Osteoblast (primary cell): ENCODE data around the gene CASP5. TPM values are rescaled to one million over a fixed set of nuclear protein-coding genes. Genes with fewer than 3 reads are reported as not detected.

Source experiments
- DNase-seq: peaks from one replicate; pipeline ENCODE4 v3.0.0; 2011; ENCODE audit warnings: low spot score, mixed read lengths; ENCODE audit not compliant: insufficient read length; ENCODE audit errors: missing footprints
- H2AFZ ChIP-seq: 2 replicates; pipeline ENCODE4 v1.6.0; 2011; ENCODE audit warnings: mild to moderate bottlenecking, low read length
- H3K27ac ChIP-seq: 2 replicates; pipeline ENCODE4 v1.5.1; 2011; ENCODE audit warnings: mild to moderate bottlenecking, low read depth, low read length, moderate library complexity
- H3K27me3 ChIP-seq: 2 replicates; pipeline ENCODE4 v1.6.0; 2012; ENCODE audit warnings: mild to moderate bottlenecking, control low read depth, inconsistent platforms, low read length, moderate library complexity; ENCODE audit not compliant: insufficient read depth
- H3K36me3 ChIP-seq: 2 replicates; pipeline ENCODE4 v1.5.1; 2011; ENCODE audit warnings: mild to moderate bottlenecking, low read length, control low read depth, moderate library complexity; ENCODE audit not compliant: insufficient read depth
- H3K4me1 ChIP-seq: 2 replicates; pipeline ENCODE4 v1.5.1; 2011; ENCODE audit warnings: mild to moderate bottlenecking, low read length, control low read depth, moderate library complexity; ENCODE audit not compliant: insufficient read depth
- H3K4me2 ChIP-seq: 2 replicates; pipeline ENCODE4 v1.6.0; 2011; ENCODE audit warnings: mild to moderate bottlenecking, low read length; ENCODE audit not compliant: insufficient read depth
- H3K4me3 ChIP-seq: fragments of 200-600 bp; sonication (generic); 3 replicates; pipeline ENCODE4 v1.5.1; 2012; ENCODE audit warnings: mild to moderate bottlenecking, low read length, inconsistent platforms; ENCODE audit not compliant: insufficient read depth
- H3K79me2 ChIP-seq: 2 replicates; pipeline ENCODE4 v1.6.0; 2012; ENCODE audit warnings: mild to moderate bottlenecking, low read length, control low read depth, inconsistent platforms; ENCODE audit not compliant: insufficient read depth
- H3K9me3 ChIP-seq: 2 replicates; pipeline ENCODE4 v1.5.1; 2011; ENCODE audit warnings: low read depth, low read length, control low read depth
- H4K20me1 ChIP-seq: 2 replicates; pipeline ENCODE4 v1.6.0; 2012; ENCODE audit warnings: mild to moderate bottlenecking, low read length, control low read depth; ENCODE audit not compliant: insufficient read depth
- CTCF ChIP-seq: IDR thresholded peaks from 2 replicates; pipeline ENCODE4 v1.5.1; 2011; ENCODE audit warnings: mild to moderate bottlenecking, low read depth, low read length, moderate library complexity; ENCODE audit errors: extremely low read depth
- total RNA-seq: library from RNA; depleted of rRNA; stranded (reverse); fragments of >200 nt; gene quantifications from 2 replicates; pipeline ENCODE4 v1.2.3, GENCODE V29; 2012

Gene CASP5
- total RNA-seq, 1 donor: 0.36 TPM

DNA sequence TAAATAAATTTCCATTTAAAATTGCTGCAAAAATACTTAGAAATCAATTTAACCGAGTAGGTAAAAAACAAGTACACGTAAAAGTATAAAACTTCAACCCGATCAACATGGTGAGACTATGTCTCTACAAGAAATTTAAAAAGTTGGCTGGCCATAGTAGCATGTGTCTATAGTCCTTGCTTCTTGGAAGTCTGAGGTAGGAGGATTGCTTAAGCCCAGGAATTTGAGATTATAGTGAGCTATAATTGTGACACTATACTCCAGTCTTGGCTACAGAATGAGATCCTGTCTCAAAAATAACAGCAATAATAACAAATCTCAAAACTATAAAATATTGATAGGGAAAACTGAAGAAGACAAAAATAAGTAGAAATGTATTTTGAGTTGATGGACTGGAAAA, 65.7 kb downstream of the CASP5 start:
- Histone ChIP-seq H4K20me1 (no peaks in the 10 kb centered on the region), H3K36me3 (peaks cover 23% of the 10 kb centered on the region), H3K4me1 (no peaks in the 10 kb centered on the region), H3K9me3 (no peaks in the 10 kb centered on the region), H3K4me2 (no peak overlapping the region), H3K27ac (no peak overlapping the region), H3K79me2 (peaks cover 50% of the 10 kb centered on the region), H3K4me3 (no peak overlapping the region), H2AFZ (no peak overlapping the region), H3K27me3 (no peaks in the 10 kb centered on the region)
- no peak for DNase-seq
- no peak for TF ChIP-seq CTCF

DNA sequence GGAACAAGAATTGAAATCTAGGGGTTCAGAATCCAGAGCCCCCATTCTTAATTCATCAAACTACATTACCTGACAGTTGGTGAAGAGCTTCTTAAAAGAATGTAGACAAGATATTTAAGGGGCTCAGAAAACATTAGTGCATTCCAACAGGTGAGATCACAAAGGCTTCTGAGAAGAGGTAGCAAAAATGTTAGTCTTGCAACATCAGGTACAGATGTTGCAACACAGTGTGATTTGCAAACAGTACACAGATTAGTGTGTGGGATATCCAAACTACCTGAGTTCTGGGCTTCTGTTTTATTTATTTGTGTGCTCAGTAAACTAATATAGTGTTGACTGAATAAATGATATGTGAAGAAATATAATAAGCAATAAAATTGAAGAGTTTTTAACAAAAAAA, 66.4 kb downstream of the CASP5 start:
- H3K27me3 ChIP-seq: no peaks in the 10 kb centered on the region
- DNase-seq: no peak
- H3K36me3 ChIP-seq: peaks cover 24% of the 10 kb centered on the region
- H2AFZ ChIP-seq: no peak overlapping the region
- H3K27ac ChIP-seq: no peak overlapping the region
- no peaks in the 10 kb centered on the region for H3K9me3 ChIP-seq
- peaks cover 43% of the 10 kb centered on the region for H3K79me2 ChIP-seq
- H3K4me2 ChIP-seq: no peak overlapping the region
- H3K4me1 ChIP-seq: no peaks in the 10 kb centered on the region
- H4K20me1 ChIP-seq: no peaks in the 10 kb centered on the region
- TF ChIP-seq CTCF: no peak
- H3K4me3 ChIP-seq: no peak overlapping the region

GRCh38 chr11:104946907-104947306, 76.1 kb downstream of the CASP5 start:
- Histone ChIP-seq H2AFZ (no peak overlapping the region), H3K9me3 (no peaks in the 10 kb centered on the region), H3K4me3 (no peak overlapping the region), H4K20me1 (no peaks in the 10 kb centered on the region), H3K27ac (no peak overlapping the region), H3K4me2 (no peak overlapping the region), H3K36me3 (peaks cover 49% of the 10 kb centered on the region), H3K4me1 (no peaks in the 10 kb centered on the region), H3K79me2 (no peaks in the 10 kb centered on the region), H3K27me3 (no peaks in the 10 kb centered on the region)
- no peak for DNase-seq
- peak; percentile 67 for TF ChIP-seq CTCF

Other genes with a start within 250 kb of the CASP5 start
- gene CASP12, start 124.7 kb downstream of the CASP5 start, total RNA-seq: not detected in 2 replicates
- 138 and 152 TPM in 2 replicates for gene CASP4, start 54.6 kb downstream of the CASP5 start, total RNA-seq
- 13.6 and 14.1 TPM in 2 replicates for gene CASP1, start 12.0 kb upstream of the CASP5 start, total RNA-seq
- 2.9 and 4.1 TPM in 2 replicates for gene CARD16, start 22.2 kb upstream of the CASP5 start, total RNA-seq
- not detected in 2 replicates for gene CARD18, start 116.6 kb upstream of the CASP5 start, total RNA-seq